ENCODE data around the gene COL28A1. TPM values are rescaled to one million over a fixed set of nuclear protein-coding genes. Genes with fewer than 3 reads are reported as not detected.

COL28A1 gene
- total RNA-seq, 1 donor from 2014 or later = 0.28 TPM

GRCh38 chr7:7434329-7434728 lies 101.3 kb downstream of the COL28A1 start:
- no peak overlapping the region for H3K27ac Mint-ChIP-seq (ENCODE audit: unreplicated experiment)
- H3K27me3 Mint-ChIP-seq (ENCODE audit: low read depth) = no peaks in the 10 kb centered on the region
- no peaks in the 10 kb centered on the region for H3K36me3 Mint-ChIP-seq (ENCODE audit: low read depth)
- DNase-seq (ENCODE audit: low read depth, low spot score) = no peak
- H3K4me3 Mint-ChIP-seq = no peak overlapping the region
- no peak for TF ChIP-seq CTCF (conservative IDR thresholded peaks at IDR 0.05)
- no peaks in the 10 kb centered on the region for H3K9me3 Mint-ChIP-seq
- H3K4me1 Mint-ChIP-seq = peaks cover 3% of the 10 kb centered on the region

- no peak for TF ChIP-seq CTCF (conservative IDR thresholded peaks at IDR 0.05)
- H3K9me3 Mint-ChIP-seq = no peaks in the 10 kb centered on the region
- H3K27ac Mint-ChIP-seq (ENCODE audit: unreplicated experiment) = no peak overlapping the region
- no peaks in the 10 kb centered on the region for H3K36me3 Mint-ChIP-seq (ENCODE audit: low read depth)
- no peak for DNase-seq (ENCODE audit: low read depth, low spot score)
- no peak overlapping the region for H3K4me3 Mint-ChIP-seq
- peaks cover 3% of the 10 kb centered on the region for H3K4me1 Mint-ChIP-seq
- H3K27me3 Mint-ChIP-seq (ENCODE audit: low read depth) = no peaks in the 10 kb centered on the region
Measured at GRCh38 chr7:7433811-7434210, 101.9 kb downstream of the COL28A1 start.

- no peaks in the 10 kb centered on the region for H3K9me3 Mint-ChIP-seq
- no peak for DNase-seq (ENCODE audit: low read depth, low spot score)
- peaks cover 6% of the 10 kb centered on the region for H3K4me1 Mint-ChIP-seq
- no peaks in the 10 kb centered on the region for H3K36me3 Mint-ChIP-seq (ENCODE audit: low read depth)
- H3K27me3 Mint-ChIP-seq (ENCODE audit: low read depth) = no peaks in the 10 kb centered on the region
- TF ChIP-seq CTCF (conservative IDR thresholded peaks at IDR 0.05) = no peak
- no peak overlapping the region for H3K27ac Mint-ChIP-seq (ENCODE audit: unreplicated experiment)
- H3K4me3 Mint-ChIP-seq = no peak overlapping the region
Measured at GRCh38 chr7:7432979-7433378, 102.7 kb downstream of the COL28A1 start.

GRCh38 chr7:7428806-7429205 lies 106.9 kb downstream of the COL28A1 start:
- TF ChIP-seq CTCF (conservative IDR thresholded peaks at IDR 0.05) = no peak
- Mint-ChIP-seq H3K4me3 (no peak overlapping the region), H3K4me1 (peaks cover 25% of the 10 kb centered on the region), H3K27me3 (ENCODE audit: low read depth) (no peaks in the 10 kb centered on the region), H3K36me3 (ENCODE audit: low read depth) (no peaks in the 10 kb centered on the region), H3K27ac (ENCODE audit: unreplicated experiment) (no peak overlapping the region), H3K9me3 (no peaks in the 10 kb centered on the region)
- DNase-seq (ENCODE audit: low read depth, low spot score) = no peak

- no peaks in the 10 kb centered on the region for H3K36me3 Mint-ChIP-seq (ENCODE audit: low read depth)
- peaks cover 22% of the 10 kb centered on the region for H3K4me1 Mint-ChIP-seq
- no peak overlapping the region for H3K4me3 Mint-ChIP-seq
- DNase-seq (ENCODE audit: low read depth, low spot score) = no peak
- H3K27me3 Mint-ChIP-seq (ENCODE audit: low read depth) = no peaks in the 10 kb centered on the region
- H3K27ac Mint-ChIP-seq (ENCODE audit: unreplicated experiment) = no peak overlapping the region
- H3K9me3 Mint-ChIP-seq = no peaks in the 10 kb centered on the region
- no peak for TF ChIP-seq CTCF (conservative IDR thresholded peaks at IDR 0.05)
Measured at GRCh38 chr7:7427363-7427762, 108.3 kb downstream of the COL28A1 start.

- no peak overlapping the region for H3K4me3 Mint-ChIP-seq
- H3K27me3 Mint-ChIP-seq (ENCODE audit: low read depth) = no peaks in the 10 kb centered on the region
- H3K27ac Mint-ChIP-seq (ENCODE audit: unreplicated experiment) = no peak overlapping the region
- DNase-seq (ENCODE audit: low read depth, low spot score) = no peak
- peaks cover 22% of the 10 kb centered on the region for H3K4me1 Mint-ChIP-seq
- H3K9me3 Mint-ChIP-seq = no peaks in the 10 kb centered on the region
- H3K36me3 Mint-ChIP-seq (ENCODE audit: low read depth) = no peaks in the 10 kb centered on the region
- no peak for TF ChIP-seq CTCF (conservative IDR thresholded peaks at IDR 0.05)
Measured at GRCh38 chr7:7426676-7427075, 109.0 kb downstream of the COL28A1 start.

Measured in neural crest cell (in vitro differentiated cells).